Loucy (cell line): Measurements from ENCODE around the gene PCF11.

Source experiments
- H2AFZ ChIP-seq: fragments of 200-600 bp; sonication (generic); 2 replicates; pipeline ENCODE4 v1.6.0; 2016; ENCODE audit warnings: antibody characterized with exemption, mild to moderate bottlenecking, low read length, moderate library complexity
- H3F3A ChIP-seq: fragments of 200-600 bp; 2 replicates; pipeline ENCODE4 v1.6.0; 2016; ENCODE audit warnings: antibody characterized with exemption, low read depth, mild to moderate bottlenecking
- H3K27me3 ChIP-seq: fragments of 200-600 bp; sonication (generic); 2 replicates; pipeline ENCODE4 v1.6.1; 2014; ENCODE audit warnings: low read length, mild to moderate bottlenecking; ENCODE audit not compliant: insufficient read depth, poor library complexity, severe bottlenecking
- H3K36me3 ChIP-seq: fragments of 200-600 bp; sonication (generic); 2 replicates; pipeline ENCODE4 v1.6.1; 2016; ENCODE audit warnings: low read length; ENCODE audit not compliant: insufficient read depth
- H3K4me1 ChIP-seq: fragments of 200-600 bp; sonication (generic); 2 replicates; pipeline ENCODE4 v1.5.1; 2014; ENCODE audit warnings: low read length, mild to moderate bottlenecking; ENCODE audit not compliant: insufficient read depth, poor library complexity, severe bottlenecking
- H3K4me2 ChIP-seq: fragments of 200-600 bp; sonication (generic); 2 replicates; pipeline ENCODE4 v1.6.0; 2014; ENCODE audit warnings: antibody characterized with exemption, low read length, low read depth, mild to moderate bottlenecking; ENCODE audit not compliant: poor library complexity, severe bottlenecking
- H3K4me3 ChIP-seq: fragments of 200-600 bp; sonication (generic); 2 replicates; pipeline ENCODE4 v1.5.1; 2014; ENCODE audit warnings: low read length, mild to moderate bottlenecking, mixed read lengths; ENCODE audit not compliant: poor library complexity, severe bottlenecking
- H3K79me2 ChIP-seq: fragments of 200-600 bp; sonication (generic); 2 replicates; pipeline ENCODE4 v1.6.1; 2014; ENCODE audit warnings: low read length; ENCODE audit not compliant: insufficient read depth
- H3K9ac ChIP-seq: fragments of 200-600 bp; sonication (generic); 2 replicates; pipeline ENCODE4 v1.6.0; 2014; ENCODE audit warnings: mild to moderate bottlenecking, low read depth, low read length, moderate library complexity; ENCODE audit not compliant: poor library complexity, severe bottlenecking
- H3K9me2 ChIP-seq: fragments of 200-600 bp; sonication (generic); replicated peaks from 2 replicates; pipeline ENCODE4 v1.6.1; 2016; ENCODE audit warnings: low read depth, low read length, mixed read lengths
- H3K9me3 ChIP-seq: fragments of 200-600 bp; sonication (generic); 2 replicates; pipeline ENCODE4 v1.6.1; 2014; ENCODE audit warnings: mild to moderate bottlenecking, antibody characterized with exemption, low read length, low read depth; ENCODE audit not compliant: insufficient read depth
- H4K20me1 ChIP-seq: fragments of 200-600 bp; sonication (generic); 2 replicates; pipeline ENCODE4 v1.6.0; 2014; ENCODE audit warnings: antibody characterized with exemption, low read length, mild to moderate bottlenecking; ENCODE audit not compliant: insufficient read depth, poor library complexity, severe bottlenecking
- CTCF ChIP-seq: fragments of 200-600 bp; sonication (generic); conservative IDR thresholded peaks from 2 replicates; pipeline ENCODE4 v1.5.1; 2014; ENCODE audit warnings: mild to moderate bottlenecking, antibody characterized with exemption, low read length
- EZH2phosphoT487 ChIP-seq: fragments of 200-600 bp; IDR thresholded peaks from 2 replicates; pipeline ENCODE4 v1.6.1; 2018; ENCODE audit warnings: antibody characterized with exemption, mild to moderate bottlenecking, moderate library complexity, borderline replicate concordance

Gene PCF11

DNA sequence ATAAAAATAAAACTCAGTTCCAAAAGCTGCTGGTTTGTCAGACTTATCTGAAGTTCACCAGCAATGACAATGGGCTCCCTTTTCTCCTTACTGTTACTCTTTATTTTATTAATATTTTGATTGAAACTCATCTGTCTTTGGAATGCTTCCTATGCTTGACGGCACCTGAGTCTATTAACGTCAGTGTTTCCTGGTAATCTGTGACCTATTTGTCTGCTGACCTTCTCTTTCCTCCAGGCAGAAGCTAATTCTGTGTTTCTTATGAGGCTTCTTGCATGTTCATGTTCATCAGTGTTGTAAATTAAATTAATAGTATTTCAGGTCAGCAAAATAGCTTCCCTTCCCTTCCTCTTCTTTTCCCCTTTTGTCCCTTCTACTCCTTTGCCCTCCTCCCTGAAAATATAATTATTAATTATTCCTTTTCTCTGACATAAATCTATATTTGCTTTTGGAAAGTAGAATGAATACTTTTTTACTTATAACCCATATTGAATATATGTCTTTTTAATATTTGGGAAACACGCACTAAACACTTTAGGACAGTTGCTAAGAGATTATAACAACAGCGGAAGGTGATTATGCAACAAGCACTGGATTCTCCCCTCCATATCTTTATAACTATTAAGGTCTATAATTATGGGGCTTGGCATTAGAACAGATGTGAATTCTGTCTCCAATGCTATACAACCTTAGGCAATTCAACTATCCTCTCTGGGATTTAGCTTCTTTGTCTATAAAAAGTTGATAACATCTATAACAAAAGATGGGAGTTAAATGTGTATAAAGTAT, 32.1 kb upstream of the PCF11 start:
- Histone ChIP-seq H3K9ac (no peak overlapping the region), H3K4me1 (no peaks in the 10 kb centered on the region), H3K27me3 (no peaks in the 10 kb centered on the region), H3K4me2 (no peak overlapping the region), H3K79me2 (no peaks in the 10 kb centered on the region), H2AFZ (no peak overlapping the region), H3K4me3 (no peak overlapping the region), H4K20me1 (no peaks in the 10 kb centered on the region), H3K36me3 (no peaks in the 10 kb centered on the region), H3K9me3 (no peaks in the 10 kb centered on the region), H3K9me2 (no peaks in the 10 kb centered on the region), H3F3A (no peaks in the 10 kb centered on the region)
- TF ChIP-seq CTCF = no peak
- no peak for TF ChIP-seq EZH2phosphoT487

DNA sequence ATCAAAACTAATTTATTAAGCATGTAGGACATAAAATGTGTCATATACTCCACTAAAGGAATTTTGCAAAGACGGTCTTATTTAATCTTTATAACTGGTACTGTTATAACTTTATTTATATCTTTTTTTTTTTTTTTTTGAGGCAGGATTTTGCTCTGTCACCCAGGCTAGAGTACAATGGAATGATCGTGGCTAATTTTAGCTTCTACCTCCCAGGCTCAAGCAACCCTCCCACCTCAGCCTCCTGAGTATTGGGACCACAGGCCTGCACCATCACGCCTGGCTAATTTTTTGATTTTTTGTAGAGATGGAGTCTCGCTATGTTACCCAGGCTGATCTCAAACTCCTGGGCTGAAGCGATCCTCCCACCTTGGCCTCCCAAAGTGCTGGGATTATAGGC, 31.4 kb upstream of the PCF11 start:
- Histone ChIP-seq H3K36me3 (no peaks in the 10 kb centered on the region), H3F3A (no peaks in the 10 kb centered on the region), H3K27me3 (no peaks in the 10 kb centered on the region), H3K9ac (no peak overlapping the region), H3K4me1 (no peaks in the 10 kb centered on the region), H4K20me1 (no peaks in the 10 kb centered on the region), H3K79me2 (no peaks in the 10 kb centered on the region), H2AFZ (no peak overlapping the region), H3K9me3 (no peaks in the 10 kb centered on the region), H3K9me2 (no peaks in the 10 kb centered on the region), H3K4me2 (no peak overlapping the region), H3K4me3 (no peak overlapping the region)
- TF ChIP-seq EZH2phosphoT487 (no peak), CTCF (no peak)

DNA sequence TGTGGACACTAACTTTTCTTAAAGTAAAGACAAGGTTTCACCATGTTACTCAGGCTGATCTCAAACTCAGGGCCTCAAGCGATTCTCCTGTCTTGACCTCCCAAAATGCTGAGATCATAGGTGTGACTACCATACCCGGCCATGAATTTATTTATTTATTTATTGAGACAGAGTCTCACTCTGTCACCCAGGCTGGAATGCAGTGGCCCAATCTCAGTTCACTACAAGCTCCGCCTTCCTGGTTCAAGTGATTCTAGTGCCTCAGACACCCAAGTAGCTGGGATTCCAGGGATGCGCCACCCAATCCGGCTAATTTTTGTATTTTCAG, 29.7 kb upstream of the PCF11 start:
- H3K4me2 ChIP-seq = no peak overlapping the region
- H3K79me2 ChIP-seq = no peaks in the 10 kb centered on the region
- no peaks in the 10 kb centered on the region for H3K9me3 ChIP-seq
- no peak overlapping the region for H3K4me3 ChIP-seq
- no peak overlapping the region for H3K9ac ChIP-seq
- no peaks in the 10 kb centered on the region for H3K9me2 ChIP-seq
- no peaks in the 10 kb centered on the region for H3K27me3 ChIP-seq
- no peaks in the 10 kb centered on the region for H3K4me1 ChIP-seq
- TF ChIP-seq CTCF (no peak), EZH2phosphoT487 (no peak)
- H4K20me1 ChIP-seq = no peaks in the 10 kb centered on the region
- no peak overlapping the region for H2AFZ ChIP-seq
- H3F3A ChIP-seq = no peaks in the 10 kb centered on the region
- H3K36me3 ChIP-seq = no peaks in the 10 kb centered on the region
